Measurements from ENCODE around the gene LANCL1.

Gene LANCL1

DNA sequence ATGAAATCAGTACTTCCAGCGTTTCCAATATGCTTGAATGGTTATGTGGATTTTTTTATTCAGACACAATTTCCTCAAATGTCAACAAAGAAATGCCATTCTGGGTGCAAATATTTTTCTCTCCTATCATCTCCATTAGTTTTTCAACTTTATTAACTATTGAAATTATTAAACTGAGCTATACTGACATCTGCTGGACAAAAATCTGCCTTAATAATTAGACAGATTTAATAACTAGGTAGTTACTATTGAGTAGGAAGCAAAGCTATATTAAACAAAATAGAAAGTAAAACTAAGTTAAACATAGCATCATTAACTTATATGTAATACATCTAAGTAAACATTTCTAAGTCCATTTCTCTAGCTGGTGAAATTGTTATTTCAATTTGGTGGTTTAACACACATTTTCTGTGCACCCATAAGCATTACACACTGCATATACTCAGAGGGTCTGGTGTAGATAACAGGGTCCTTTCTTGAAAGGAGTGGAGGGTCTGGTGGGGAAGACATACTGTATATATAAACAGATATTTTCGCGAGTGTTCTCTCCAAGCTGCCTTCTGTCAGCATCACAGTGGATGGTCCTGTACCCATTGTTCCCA, 77.0 kb downstream of the LANCL1 start:
- H3K27ac ChIP-seq (ENCODE audit: low read depth, low read length): no peak overlapping the region
- H3K27me3 ChIP-seq (ENCODE audit: insufficient read depth, low read length): no peaks in the 10 kb centered on the region
- no peaks in the 10 kb centered on the region for H3K79me2 ChIP-seq (ENCODE audit: control insufficient read depth, insufficient read depth, low read length, unreplicated experiment)
- no peaks in the 10 kb centered on the region for H3K4me1 ChIP-seq (ENCODE audit: control insufficient read depth, insufficient read depth, low read length, unreplicated experiment)
- H2AFZ ChIP-seq (ENCODE audit: low read length, unreplicated experiment): no peak overlapping the region
- H3K4me3 ChIP-seq (ENCODE audit: low read depth, low read length): no peak overlapping the region
- no peaks in the 10 kb centered on the region for H3K36me3 ChIP-seq (ENCODE audit: insufficient read depth, low read length)

DNA sequence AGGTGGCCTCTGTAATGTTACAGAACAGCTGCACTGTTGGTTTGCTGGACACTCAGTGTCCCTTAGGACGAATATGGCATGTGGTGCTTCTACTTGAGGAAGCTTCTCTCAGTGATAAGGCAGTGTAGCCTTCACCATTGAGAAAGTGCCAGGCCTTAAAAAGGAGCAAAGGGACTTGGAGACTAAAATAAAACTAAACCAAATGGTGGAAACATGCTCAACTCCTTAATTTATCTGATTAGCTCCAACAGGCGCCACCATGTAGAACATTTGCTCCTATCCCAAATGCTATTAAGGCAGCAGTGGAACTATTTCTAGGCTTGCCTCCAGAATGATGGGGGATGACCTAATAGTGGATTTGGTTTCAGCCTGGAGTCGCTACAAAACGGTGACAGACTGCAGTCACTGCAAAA, 84.1 kb downstream of the LANCL1 start:
- no peak overlapping the region for H3K4me3 ChIP-seq (ENCODE audit: low read depth, low read length)
- no peak overlapping the region for H3K27ac ChIP-seq (ENCODE audit: low read depth, low read length)
- no peaks in the 10 kb centered on the region for H3K4me1 ChIP-seq (ENCODE audit: control insufficient read depth, insufficient read depth, low read length, unreplicated experiment)
- peaks cover 21% of the 10 kb centered on the region for H3K27me3 ChIP-seq (ENCODE audit: insufficient read depth, low read length)
- no peak overlapping the region for H2AFZ ChIP-seq (ENCODE audit: low read length, unreplicated experiment)
- H3K79me2 ChIP-seq (ENCODE audit: control insufficient read depth, insufficient read depth, low read length, unreplicated experiment): no peaks in the 10 kb centered on the region
- no peaks in the 10 kb centered on the region for H3K36me3 ChIP-seq (ENCODE audit: insufficient read depth, low read length)

DNA sequence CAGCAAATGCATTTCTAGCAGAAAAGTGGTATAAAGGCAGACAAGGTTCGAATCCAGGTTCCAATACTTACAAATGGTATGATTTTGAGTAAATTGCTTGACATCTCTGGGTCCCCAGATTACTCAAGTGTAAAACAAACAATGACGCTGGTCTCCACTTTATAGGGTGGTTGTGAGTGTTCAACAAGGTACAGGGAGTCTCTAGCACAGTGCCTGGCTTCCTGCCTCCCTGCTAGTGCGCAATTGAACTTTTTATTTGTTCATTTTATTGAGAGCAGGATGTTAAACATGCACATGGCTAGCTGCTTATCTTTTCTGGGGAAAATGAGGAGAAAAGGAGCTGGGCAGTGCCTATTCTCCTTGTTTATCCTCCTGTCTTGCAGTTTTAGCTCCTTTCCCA, 86.7 kb downstream of the LANCL1 start:
- no peak overlapping the region for H2AFZ ChIP-seq (ENCODE audit: low read length, unreplicated experiment)
- no peak overlapping the region for H3K27ac ChIP-seq (ENCODE audit: low read depth, low read length)
- peaks cover 45% of the 10 kb centered on the region for H3K27me3 ChIP-seq (ENCODE audit: insufficient read depth, low read length)
- H3K36me3 ChIP-seq (ENCODE audit: insufficient read depth, low read length): no peaks in the 10 kb centered on the region
- no peak overlapping the region for H3K4me3 ChIP-seq (ENCODE audit: low read depth, low read length)
- no peaks in the 10 kb centered on the region for H3K79me2 ChIP-seq (ENCODE audit: control insufficient read depth, insufficient read depth, low read length, unreplicated experiment)
- no peaks in the 10 kb centered on the region for H3K4me1 ChIP-seq (ENCODE audit: control insufficient read depth, insufficient read depth, low read length, unreplicated experiment)

DNA sequence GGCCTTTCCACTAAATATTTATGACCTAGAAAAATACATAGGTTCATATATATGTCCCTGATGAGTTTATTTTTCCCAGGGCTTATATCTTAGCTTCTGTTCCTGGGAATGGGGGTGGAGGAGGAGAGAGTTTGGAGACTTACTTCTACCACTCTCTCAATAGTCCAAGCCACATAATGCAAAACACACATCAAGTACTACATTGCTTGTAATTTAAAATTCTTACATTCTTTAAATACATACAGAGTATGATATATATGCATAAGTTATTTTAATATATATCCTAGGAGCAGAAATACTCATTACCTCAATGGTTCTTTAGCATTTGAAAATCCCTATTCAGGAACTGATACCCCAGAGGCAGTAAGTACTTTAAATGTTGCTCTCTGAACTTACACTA, 88.4 kb downstream of the LANCL1 start:
- H2AFZ ChIP-seq (ENCODE audit: low read length, unreplicated experiment): no peak overlapping the region
- H3K79me2 ChIP-seq (ENCODE audit: control insufficient read depth, insufficient read depth, low read length, unreplicated experiment): no peaks in the 10 kb centered on the region
- no peak overlapping the region for H3K4me3 ChIP-seq (ENCODE audit: low read depth, low read length)
- H3K27me3 ChIP-seq (ENCODE audit: insufficient read depth, low read length): peaks cover 46% of the 10 kb centered on the region
- no peak overlapping the region for H3K27ac ChIP-seq (ENCODE audit: low read depth, low read length)
- no peaks in the 10 kb centered on the region for H3K36me3 ChIP-seq (ENCODE audit: insufficient read depth, low read length)
- H3K4me1 ChIP-seq (ENCODE audit: control insufficient read depth, insufficient read depth, low read length, unreplicated experiment): no peaks in the 10 kb centered on the region

DNA sequence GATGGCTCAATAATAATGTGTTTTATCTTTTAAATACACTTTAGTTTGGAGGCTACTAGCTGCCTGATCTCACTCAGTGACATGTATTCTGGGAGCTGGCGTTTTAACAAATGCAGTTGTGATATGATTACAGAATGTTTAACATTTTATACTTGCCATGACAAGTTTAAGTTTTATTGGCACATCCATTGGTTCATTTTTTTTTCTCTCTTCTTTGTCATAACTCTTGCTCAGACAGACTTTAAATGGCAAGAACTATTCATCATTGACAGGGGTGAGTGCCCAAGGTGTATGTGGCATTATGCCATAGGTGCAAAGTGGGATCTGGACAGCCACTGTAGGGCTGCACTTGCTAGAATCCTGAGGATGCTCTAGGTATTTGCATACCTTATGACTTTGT, 89.5 kb downstream of the LANCL1 start:
- no peak overlapping the region for H3K4me3 ChIP-seq (ENCODE audit: low read depth, low read length)
- H3K79me2 ChIP-seq (ENCODE audit: control insufficient read depth, insufficient read depth, low read length, unreplicated experiment): no peaks in the 10 kb centered on the region
- no peak overlapping the region for H3K27ac ChIP-seq (ENCODE audit: low read depth, low read length)
- H3K36me3 ChIP-seq (ENCODE audit: insufficient read depth, low read length): no peaks in the 10 kb centered on the region
- H3K4me1 ChIP-seq (ENCODE audit: control insufficient read depth, insufficient read depth, low read length, unreplicated experiment): no peaks in the 10 kb centered on the region
- H3K27me3 ChIP-seq (ENCODE audit: insufficient read depth, low read length): peaks cover 42% of the 10 kb centered on the region
- no peak overlapping the region for H2AFZ ChIP-seq (ENCODE audit: low read length, unreplicated experiment)

Data from ACC112 (cell line).